Choroid plexus epithelial cell (primary cell): Measurements from ENCODE around the gene FMN1.

Experiments
- DNase-seq: peaks from one replicate; pipeline ENCODE4 v3.0.0-alpha.2; 2010; ENCODE audit warnings: low read depth
- H3K4me3 ChIP-seq: 2 replicates; pipeline ENCODE4 v1.5.1; 2011; ENCODE audit warnings: low read depth, mild to moderate bottlenecking, control low read depth, low read length, moderate library complexity
- TF ChIP-seq, protein P1 (sequence below): conservative IDR thresholded peaks from 2 replicates; pipeline ENCODE4 v1.5.1; 2011; ENCODE audit warnings: low read depth, mild to moderate bottlenecking, control low read depth, inconsistent platforms, low read length, moderate library complexity

The FMN1 gene

DNA sequence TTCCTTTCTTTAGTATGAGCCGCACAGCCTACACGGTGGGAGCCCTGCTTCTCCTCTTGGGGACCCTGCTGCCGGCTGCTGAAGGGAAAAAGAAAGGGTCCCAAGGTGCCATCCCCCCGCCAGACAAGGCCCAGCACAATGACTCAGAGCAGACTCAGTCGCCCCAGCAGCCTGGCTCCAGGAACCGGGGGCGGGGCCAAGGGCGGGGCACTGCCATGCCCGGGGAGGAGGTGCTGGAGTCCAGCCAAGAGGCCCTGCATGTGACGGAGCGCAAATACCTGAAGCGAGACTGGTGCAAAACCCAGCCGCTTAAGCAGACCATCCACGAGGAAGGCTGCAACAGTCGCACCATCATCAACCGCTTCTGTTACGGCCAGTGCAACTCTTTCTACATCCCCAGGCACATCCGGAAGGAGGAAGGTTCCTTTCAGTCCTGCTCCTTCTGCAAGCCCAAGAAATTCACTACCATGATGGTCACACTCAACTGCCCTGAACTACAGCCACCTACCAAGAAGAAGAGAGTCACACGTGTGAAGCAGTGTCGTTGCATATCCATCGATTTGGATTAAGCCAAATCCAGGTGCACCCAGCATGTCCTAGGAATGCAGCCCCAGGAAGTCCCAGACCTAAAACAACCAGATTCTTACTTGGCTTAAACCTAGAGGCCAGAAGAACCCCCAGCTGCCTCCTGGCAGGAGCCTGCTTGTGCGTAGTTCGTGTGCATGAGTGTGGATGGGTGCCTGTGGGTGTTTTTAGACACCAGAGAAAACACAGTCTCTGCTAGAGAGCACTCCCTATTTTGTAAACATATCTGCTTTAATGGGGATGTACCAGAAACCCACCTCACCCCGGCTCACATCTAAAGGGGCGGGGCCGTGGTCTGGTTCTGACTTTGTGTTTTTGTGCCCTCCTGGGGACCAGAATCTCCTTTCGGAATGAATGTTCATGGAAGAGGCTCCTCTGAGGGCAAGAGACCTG is 463.5 kb downstream of the FMN1 start:
- H3K4me3 ChIP-seq: no peak overlapping the region
- TF ChIP-seq, protein P1, sequence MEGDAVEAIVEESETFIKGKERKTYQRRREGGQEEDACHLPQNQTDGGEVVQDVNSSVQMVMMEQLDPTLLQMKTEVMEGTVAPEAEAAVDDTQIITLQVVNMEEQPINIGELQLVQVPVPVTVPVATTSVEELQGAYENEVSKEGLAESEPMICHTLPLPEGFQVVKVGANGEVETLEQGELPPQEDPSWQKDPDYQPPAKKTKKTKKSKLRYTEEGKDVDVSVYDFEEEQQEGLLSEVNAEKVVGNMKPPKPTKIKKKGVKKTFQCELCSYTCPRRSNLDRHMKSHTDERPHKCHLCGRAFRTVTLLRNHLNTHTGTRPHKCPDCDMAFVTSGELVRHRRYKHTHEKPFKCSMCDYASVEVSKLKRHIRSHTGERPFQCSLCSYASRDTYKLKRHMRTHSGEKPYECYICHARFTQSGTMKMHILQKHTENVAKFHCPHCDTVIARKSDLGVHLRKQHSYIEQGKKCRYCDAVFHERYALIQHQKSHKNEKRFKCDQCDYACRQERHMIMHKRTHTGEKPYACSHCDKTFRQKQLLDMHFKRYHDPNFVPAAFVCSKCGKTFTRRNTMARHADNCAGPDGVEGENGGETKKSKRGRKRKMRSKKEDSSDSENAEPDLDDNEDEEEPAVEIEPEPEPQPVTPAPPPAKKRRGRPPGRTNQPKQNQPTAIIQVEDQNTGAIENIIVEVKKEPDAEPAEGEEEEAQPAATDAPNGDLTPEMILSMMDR: no peak
- DNase-seq: peak; percentile 31

DNA sequence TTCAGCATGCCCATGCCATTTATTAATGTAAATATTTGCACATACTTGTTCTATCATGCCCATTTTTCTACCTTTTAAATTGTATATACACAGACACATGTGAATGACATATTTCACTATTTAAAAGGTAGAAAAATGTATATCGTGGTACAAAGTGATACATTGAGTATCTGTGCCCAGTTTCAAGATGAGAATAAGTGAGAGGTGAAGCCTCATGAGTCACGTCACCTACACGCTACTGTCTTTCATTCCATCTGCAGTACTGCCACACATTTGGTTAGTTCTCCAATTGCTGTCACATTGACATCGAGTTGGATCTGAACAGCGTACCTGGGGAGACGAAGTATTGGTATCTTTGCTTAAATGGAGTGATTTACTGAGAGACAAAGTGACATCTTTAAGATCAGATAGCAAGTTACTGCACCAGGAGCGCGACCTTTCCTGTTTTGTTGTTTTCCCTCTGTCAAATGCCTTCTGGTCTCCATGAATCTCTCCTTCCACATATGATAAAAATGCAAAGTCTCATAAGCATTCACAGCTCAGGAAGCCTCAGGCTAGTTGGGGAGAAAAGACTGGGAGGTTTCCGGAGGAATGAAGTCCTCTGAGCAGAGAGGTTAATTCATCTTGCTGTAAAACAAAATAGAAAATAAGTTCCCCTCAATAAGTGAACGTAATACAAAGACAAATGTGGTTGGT is 464.7 kb downstream of the FMN1 start:
- DNase-seq: no peak
- H3K4me3 ChIP-seq: no peak overlapping the region
- TF ChIP-seq, protein P1: no peak

DNA sequence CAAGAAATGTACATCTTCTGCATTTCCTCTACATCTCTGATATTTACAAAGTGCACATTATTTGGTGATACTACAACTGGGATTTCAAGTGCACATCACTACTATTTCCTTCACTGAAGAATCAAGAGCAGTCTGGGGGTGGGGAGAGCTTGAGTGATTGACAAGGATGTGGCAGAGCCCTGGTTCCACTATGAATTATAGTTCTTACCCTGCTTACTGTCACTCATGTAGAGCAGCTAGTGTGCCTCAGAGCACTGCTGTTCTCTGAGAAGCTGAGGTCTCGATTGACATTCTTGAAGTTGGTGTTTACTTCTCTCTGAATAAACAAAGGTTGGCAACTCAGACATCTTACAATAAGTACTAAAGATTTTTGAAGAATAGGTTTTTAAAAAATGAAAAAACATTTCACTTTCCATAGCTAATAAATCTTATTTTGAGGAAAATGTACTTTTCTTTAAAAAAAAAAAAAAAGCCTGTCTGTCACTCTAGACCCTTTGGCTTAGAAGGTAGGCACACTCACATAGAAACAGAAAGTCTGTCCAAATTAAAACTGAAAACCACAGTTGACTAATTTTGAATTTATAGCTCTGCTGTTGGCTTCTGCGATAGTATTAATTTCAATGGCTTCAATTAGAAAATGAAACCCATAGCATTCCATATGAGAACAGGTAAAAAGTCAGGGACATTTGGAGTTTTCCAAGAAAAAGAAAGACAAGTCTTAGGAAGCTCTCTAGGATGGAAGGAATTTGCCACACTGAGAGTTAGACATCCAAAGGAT is 471.2 kb downstream of the FMN1 start:
- TF ChIP-seq, protein P1: no peak
- no peak for DNase-seq
- H3K4me3 ChIP-seq: no peak overlapping the region

DNA sequence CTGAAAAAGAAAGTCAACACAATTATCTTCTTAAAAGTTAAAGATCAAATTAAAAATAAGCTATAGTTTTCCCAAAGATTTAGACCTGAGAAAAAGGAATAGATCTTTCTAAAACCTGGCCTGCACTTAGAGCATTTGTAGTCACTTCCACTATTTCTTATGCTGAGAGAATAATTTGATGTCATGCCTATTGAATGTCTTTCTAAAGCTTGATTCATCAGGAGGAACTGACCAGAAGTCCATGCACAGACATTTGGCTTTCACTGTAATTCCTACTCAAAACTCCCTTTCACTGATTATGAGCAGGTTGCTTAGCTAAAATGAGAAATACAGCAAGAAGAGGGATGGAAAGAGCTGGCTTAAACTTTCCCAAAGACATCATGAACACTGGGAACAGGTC is 472.4 kb downstream of the FMN1 start:
- no peak overlapping the region for H3K4me3 ChIP-seq
- no peak for DNase-seq
- TF ChIP-seq, protein P1: no peak

DNA sequence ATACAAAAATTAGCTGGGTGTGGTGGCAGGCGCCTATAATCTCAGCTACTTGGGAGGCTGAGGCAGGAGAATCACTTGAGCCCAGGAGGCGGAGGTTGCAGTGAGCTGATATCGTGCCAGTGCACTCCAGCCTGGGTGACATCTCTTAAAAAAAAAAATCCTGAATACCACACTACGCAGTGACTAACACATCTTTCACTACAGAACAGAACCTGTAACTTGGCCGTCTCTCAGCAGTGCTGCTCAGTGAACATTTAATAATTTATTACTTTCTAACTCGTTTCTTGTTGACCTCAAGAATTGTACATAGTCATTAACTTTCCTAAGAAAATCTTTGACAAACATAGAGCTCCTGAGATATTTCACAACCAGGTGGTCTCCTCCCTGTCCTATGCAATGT is 472.9 kb downstream of the FMN1 start:
- DNase-seq: no peak
- H3K4me3 ChIP-seq: no peak overlapping the region
- TF ChIP-seq, protein P1: no peak

DNA sequence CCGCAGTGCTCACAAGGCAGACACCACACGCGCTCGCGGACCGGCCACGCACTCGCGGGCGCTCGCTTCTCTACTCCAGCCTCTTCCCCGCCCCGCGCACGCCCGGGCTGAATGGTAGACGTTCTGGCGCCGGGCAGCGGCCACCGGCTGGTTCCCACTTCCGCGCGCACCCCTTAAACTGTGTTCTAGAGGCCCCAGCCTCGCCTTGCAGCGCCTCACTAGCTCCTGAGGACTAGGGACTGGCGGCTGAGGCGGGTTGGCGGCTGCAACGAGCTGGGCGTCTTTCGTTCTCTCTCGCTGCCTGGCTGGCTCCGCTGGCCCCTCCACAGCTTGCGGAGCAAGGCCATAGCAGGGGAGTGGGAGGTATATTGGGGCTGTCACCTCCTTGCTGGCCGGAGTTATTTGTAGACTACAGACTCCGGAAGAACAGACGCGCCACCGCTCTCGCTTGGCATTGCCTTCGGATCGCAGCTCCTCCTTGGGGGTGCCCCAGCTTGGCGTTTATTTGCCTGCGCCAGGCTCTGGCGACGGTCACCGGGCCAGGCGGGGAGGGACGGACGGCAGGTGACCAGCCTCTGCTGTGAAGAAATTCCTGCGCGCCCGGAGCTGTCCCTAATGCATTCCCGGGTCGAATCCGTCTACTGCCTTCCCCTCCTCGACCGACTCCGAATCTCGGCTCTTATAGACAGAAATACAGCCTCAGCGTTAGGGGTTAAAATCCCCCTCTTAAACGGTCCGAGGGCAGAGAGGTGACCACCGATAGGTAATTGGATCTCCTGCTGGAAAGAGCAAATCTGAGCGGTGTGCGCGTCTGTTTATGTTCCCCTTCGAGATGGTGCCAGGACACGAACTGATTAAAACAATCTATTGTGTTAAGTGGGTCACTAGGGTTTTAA is 475.4 kb downstream of the FMN1 start:
- peak overlapping the region; percentile 72 for H3K4me3 ChIP-seq
- TF ChIP-seq, protein P1: no peak
- peak; percentile 38 for DNase-seq
